ENCODE results near the gene DNMBP. TPM values are rescaled to one million over a fixed set of nuclear protein-coding genes. Genes with fewer than 3 reads are reported as not detected.
"Not testable (repeated sequence)": the region's sequence is repeated elsewhere in the genome, so short reads cannot be mapped to it uniquely, and the experiment has no call there.

The DNMBP gene
- total RNA-seq, 1 donor from 2014 or later = 1.0 TPM

DNA sequence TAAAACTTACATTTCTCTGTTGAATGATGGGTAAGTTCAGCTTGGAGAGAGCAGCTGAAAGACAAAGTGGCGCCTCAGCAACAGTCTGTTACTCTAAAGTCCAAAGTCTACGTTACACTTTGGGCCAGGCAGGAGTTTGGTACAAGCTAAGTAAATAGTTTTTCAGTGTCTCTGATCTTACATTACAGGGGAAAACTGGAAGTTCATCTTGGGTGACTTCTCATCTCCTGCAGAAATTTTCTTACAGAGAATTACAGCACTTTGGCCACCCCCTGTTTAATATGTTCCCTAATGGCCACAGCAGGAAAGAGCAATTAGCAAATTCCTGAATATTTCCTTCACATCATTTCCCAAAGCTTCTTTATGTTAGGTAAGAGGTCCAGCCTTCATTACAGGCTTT is 160.2 kb downstream of the DNMBP start:
- Mint-ChIP-seq H3K27me3 (ENCODE audit: low read depth) (peaks cover 15% of the 10 kb centered on the region), H3K36me3 (ENCODE audit: low read depth) (no peaks in the 10 kb centered on the region), H3K27ac (no peak overlapping the region), H3K9me3 (no peaks in the 10 kb centered on the region), H3K4me1 (ENCODE audit: low read depth) (no peaks in the 10 kb centered on the region), H3K4me3 (ENCODE audit: low read depth) (no peak overlapping the region)
- intact Hi-C loops (cut with micrococcal nuclease) = no loop called here
- DNase-seq (ENCODE audit: low spot score) = no peak

DNA sequence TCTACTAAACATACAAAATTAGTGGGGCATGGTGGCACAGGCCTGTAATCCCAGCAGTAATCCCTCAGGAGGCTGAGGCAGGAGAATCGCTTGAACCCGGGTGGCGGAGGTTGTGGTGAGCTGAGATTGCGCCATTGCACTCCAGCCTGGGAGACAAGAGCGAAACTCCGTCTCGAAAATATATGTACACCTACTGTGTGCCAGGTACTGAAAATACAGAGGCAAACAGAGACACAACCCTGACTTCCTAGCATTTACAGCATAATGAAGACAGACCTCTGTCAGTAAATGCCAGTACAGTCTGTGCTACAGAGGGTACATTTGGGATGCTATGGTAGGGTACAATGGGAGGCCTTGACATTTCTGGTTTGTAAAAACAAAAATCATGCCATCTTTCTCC is 160.7 kb downstream of the DNMBP start:
- H3K27me3 Mint-ChIP-seq (ENCODE audit: low read depth) = peaks cover 18% of the 10 kb centered on the region

DNA sequence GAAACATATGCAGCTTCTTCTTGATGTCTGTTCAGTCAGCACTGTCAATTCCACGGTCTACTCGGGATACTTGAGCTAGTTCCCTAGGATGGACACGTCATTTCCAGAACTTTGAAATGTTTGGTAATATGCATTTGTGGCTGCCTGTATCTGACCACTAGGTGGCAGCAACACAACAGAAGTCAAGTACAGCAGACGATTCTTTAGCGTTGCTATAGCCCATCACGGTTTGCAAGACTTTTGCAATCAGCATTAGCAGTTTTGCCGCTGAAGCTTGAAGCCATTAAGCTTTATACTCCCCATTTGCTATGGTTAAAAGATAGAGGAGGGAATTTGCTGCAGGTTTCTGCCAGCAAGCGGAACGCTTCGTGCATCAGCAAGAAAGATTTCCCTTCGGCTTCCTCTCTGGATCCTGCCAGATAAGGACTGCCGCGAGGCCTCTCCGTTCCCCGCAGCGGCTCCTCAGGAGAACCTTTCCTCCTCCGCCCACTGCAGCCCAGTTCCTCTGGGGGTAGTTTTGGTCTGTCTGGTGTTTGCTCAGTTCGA is 163.8 kb downstream of the DNMBP start:
- Mint-ChIP-seq H3K36me3 (ENCODE audit: low read depth) (no peaks in the 10 kb centered on the region), H3K4me3 (ENCODE audit: low read depth) (no peak overlapping the region), H3K27ac (no peak overlapping the region), H3K4me1 (ENCODE audit: low read depth) (no peaks in the 10 kb centered on the region), H3K27me3 (ENCODE audit: low read depth) (peaks cover 8% of the 10 kb centered on the region), H3K9me3 (no peaks in the 10 kb centered on the region)
- intact Hi-C loops (cut with micrococcal nuclease) = loop anchor here (1.0 kb wide), 3 partner anchors 118 to 200 kb away; no protein-coding TSS in a partner anchor
- DNase-seq (ENCODE audit: low spot score) = peak; percentile 55

More for the DNA sequence above, 160.7 kb downstream of the DNMBP start:
- no peak overlapping the region for H3K27ac Mint-ChIP-seq
- no peak overlapping the region for H3K4me3 Mint-ChIP-seq (ENCODE audit: low read depth)
- DNase-seq (ENCODE audit: low spot score) = no peak
- H3K9me3 Mint-ChIP-seq = no peaks in the 10 kb centered on the region
- intact Hi-C loops (cut with micrococcal nuclease) = no loop called here
- H3K4me1 Mint-ChIP-seq (ENCODE audit: low read depth) = no peaks in the 10 kb centered on the region
- H3K36me3 Mint-ChIP-seq (ENCODE audit: low read depth) = no peaks in the 10 kb centered on the region

DNA sequence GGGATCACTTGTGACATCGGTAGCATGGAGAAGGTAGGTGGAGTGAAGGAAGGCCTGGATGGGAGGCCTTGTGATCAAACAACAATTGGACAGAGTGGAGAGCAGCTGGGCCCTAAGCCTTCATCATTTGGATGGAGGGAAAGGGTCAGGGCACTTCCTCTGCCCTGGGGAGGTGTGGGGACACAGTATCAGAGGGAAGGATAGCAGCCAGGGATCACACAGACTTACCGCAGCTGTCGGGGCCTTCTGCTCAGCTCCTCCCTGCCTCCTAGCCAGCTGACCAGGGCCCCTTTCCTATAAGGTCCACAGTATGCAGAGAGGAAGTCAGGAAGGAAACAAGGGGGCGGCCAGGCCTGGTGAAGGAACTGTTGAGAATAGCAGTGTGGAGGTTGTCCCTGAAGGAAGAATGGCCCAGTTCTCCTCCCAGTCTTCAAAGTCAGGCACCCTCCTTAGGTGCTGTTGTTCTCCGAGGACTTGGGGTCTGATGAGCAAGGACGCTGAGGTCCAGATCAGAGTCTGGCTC is 165.3 kb downstream of the DNMBP start:
- no peak for DNase-seq (ENCODE audit: low spot score)
- H3K27me3 Mint-ChIP-seq (ENCODE audit: low read depth) = peaks cover 5% of the 10 kb centered on the region
- H3K4me3 Mint-ChIP-seq (ENCODE audit: low read depth) = no peak overlapping the region
- no peak overlapping the region for H3K27ac Mint-ChIP-seq
- H3K36me3 Mint-ChIP-seq (ENCODE audit: low read depth) = no peaks in the 10 kb centered on the region
- no peaks in the 10 kb centered on the region for H3K9me3 Mint-ChIP-seq
- H3K4me1 Mint-ChIP-seq (ENCODE audit: low read depth) = no peaks in the 10 kb centered on the region
- intact Hi-C loops (cut with micrococcal nuclease) = no loop called here

DNA sequence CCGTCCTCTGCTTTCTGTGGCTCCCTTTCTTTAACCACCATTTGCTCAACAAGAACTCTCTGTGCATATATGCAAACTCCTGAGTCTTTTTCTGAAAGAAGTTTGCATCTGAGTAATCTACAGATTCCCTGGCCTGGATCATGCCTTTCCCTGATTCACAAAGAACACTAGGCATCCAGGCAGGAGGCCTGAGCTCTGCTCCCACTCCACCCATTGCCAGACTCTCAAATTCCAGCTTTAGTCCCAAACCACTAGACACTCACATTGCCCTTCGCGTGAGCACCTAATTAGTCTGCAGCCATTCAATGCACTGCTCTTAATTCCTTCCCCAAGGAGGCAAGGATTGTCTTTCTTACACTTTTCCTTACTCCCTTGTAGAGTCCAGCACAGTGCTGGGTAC is 166.4 kb downstream of the DNMBP start:
- peaks cover 5% of the 10 kb centered on the region for H3K27me3 Mint-ChIP-seq (ENCODE audit: low read depth)
- intact Hi-C loops (cut with micrococcal nuclease) = no loop called here

DNA sequence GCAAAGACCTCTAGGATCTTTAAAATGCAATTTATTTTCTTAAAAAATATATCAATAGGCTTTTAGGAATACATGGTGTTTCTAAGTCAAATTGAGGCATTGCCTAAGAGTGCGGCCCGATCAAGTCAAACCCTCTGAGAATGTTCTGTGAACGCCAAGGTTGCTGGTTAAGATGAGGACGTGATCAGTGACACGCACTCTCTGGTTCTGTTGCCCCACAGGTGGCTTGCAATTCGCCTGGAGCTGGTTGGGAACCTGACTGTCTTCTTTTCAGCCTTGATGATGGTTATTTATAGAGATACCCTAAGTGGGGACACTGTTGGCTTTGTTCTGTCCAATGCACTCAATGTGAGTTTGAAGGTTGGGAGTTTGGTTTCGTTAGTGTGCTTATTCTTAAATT is 168.0 kb downstream of the DNMBP start:
- Mint-ChIP-seq H3K27me3 (ENCODE audit: low read depth) (peaks cover 5% of the 10 kb centered on the region), H3K36me3 (ENCODE audit: low read depth) (no peaks in the 10 kb centered on the region), H3K9me3 (no peaks in the 10 kb centered on the region), H3K27ac (no peak overlapping the region), H3K4me3 (ENCODE audit: low read depth) (no peak overlapping the region), H3K4me1 (ENCODE audit: low read depth) (no peaks in the 10 kb centered on the region)
- no peak for DNase-seq (ENCODE audit: low spot score)
- intact Hi-C loops (cut with micrococcal nuclease) = no loop called here

More for the DNA sequence above, 166.4 kb downstream of the DNMBP start:
- H3K4me3 Mint-ChIP-seq (ENCODE audit: low read depth) = no peak overlapping the region
- H3K9me3 Mint-ChIP-seq = no peaks in the 10 kb centered on the region
- H3K36me3 Mint-ChIP-seq (ENCODE audit: low read depth) = no peaks in the 10 kb centered on the region
- H3K27ac Mint-ChIP-seq = no peak overlapping the region
- no peaks in the 10 kb centered on the region for H3K4me1 Mint-ChIP-seq (ENCODE audit: low read depth)
- DNase-seq (ENCODE audit: low spot score) = no peak

DNA sequence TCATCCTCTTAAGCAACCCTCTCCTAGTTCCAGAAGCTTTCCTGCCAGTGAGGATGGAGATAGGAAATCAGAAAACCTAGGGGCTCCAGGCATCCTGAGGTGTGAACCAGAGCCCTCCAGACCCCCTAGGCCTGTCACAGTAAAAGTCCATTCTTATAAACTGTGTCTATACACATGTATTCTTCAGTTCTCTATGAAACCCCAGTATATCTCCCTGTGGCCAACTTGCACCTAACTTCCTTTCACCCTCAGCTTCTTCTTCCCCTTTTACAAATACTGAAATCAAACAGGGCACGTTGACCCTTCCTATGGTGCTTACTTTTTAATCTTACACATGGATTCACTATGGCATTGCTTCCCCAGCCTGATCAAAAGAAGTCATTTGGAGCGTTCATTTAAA is 168.9 kb downstream of the DNMBP start:
- H3K27me3 Mint-ChIP-seq (ENCODE audit: low read depth); H3K36me3 Mint-ChIP-seq (ENCODE audit: low read depth); H3K9me3 Mint-ChIP-seq; H3K27ac Mint-ChIP-seq; intact Hi-C loops (cut with micrococcal nuclease); DNase-seq (ENCODE audit: low spot score); H3K4me1 Mint-ChIP-seq (ENCODE audit: low read depth); H3K4me3 Mint-ChIP-seq (ENCODE audit: low read depth): not testable (repeated sequence)

DNA sequence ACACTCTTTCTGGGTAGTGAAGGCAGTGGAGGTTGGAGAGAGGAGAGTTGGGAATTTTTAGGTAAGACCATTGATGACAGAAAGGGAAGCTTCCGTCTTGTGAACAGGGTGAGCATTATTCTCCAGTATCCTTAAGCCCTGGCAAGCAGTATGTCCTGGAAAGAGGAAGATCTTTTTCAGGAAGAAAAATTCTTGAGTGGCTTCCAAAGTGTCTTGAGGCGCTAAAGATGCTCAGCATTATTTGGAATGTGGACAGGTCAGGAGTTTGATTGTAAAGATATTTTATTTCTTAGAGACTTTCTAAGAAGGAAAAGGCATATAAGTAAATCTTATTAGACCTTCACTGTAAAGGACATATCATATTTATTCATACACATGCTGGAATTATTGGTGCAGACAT is 173.0 kb downstream of the DNMBP start:
- H3K4me3 Mint-ChIP-seq (ENCODE audit: low read depth) = no peak overlapping the region
- DNase-seq (ENCODE audit: low spot score) = no peak
- peaks cover 2% of the 10 kb centered on the region for H3K4me1 Mint-ChIP-seq (ENCODE audit: low read depth)
- intact Hi-C loops (cut with micrococcal nuclease) = no loop called here
- H3K9me3 Mint-ChIP-seq = no peaks in the 10 kb centered on the region
- no peaks in the 10 kb centered on the region for H3K36me3 Mint-ChIP-seq (ENCODE audit: low read depth)
- no peaks in the 10 kb centered on the region for H3K27me3 Mint-ChIP-seq (ENCODE audit: low read depth)
- no peak overlapping the region for H3K27ac Mint-ChIP-seq

DNA sequence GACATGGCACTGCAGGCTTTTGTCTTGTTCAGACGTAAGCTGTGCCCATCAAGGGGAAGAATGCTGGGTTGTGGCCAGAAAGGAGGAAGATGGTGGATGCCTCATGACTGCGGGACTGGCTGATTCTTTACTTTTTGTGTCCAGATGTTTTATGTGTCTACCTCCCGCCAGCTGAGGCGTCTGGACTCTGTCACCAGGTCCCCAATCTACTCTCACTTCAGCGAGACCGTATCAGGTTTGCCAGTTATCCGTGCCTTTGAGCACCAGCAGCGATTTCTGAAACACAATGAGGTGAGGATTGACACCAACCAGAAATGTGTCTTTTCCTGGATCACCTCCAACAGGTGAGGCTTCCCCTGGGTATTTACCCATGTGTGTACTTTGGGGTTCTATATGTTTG is 173.8 kb downstream of the DNMBP start:
- peaks cover 2% of the 10 kb centered on the region for H3K4me1 Mint-ChIP-seq (ENCODE audit: low read depth)
- H3K27ac Mint-ChIP-seq = no peak overlapping the region
- H3K9me3 Mint-ChIP-seq = no peaks in the 10 kb centered on the region
- DNase-seq (ENCODE audit: low spot score) = no peak
- no peaks in the 10 kb centered on the region for H3K27me3 Mint-ChIP-seq (ENCODE audit: low read depth)
- intact Hi-C loops (cut with micrococcal nuclease) = no loop called here
- no peak overlapping the region for H3K4me3 Mint-ChIP-seq (ENCODE audit: low read depth)
- H3K36me3 Mint-ChIP-seq (ENCODE audit: low read depth) = no peaks in the 10 kb centered on the region

DNA sequence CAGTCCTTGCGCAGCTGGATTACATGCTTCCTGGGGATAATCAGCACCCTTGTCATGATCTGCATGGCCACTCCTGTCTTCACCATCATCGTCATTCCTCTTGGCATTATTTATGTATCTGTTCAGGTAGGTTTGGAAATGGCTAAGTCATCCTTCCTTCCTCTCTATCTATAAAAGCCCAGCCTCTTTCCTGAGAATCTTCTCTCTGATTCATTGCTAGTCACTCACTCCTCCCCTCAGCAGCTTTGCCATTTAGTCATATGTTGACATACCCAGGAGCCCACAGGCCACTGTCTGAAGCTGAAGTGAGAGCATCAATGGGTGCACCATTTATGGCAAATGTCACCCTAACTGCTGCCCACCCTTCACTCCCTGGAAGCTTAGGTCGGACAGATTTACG is 175.3 kb downstream of the DNMBP start:
- intact Hi-C loops (cut with micrococcal nuclease) = no loop called here
- no peak for DNase-seq (ENCODE audit: low spot score)
- no peaks in the 10 kb centered on the region for H3K36me3 Mint-ChIP-seq (ENCODE audit: low read depth)
- no peak overlapping the region for H3K4me3 Mint-ChIP-seq (ENCODE audit: low read depth)
- H3K27me3 Mint-ChIP-seq (ENCODE audit: low read depth) = no peaks in the 10 kb centered on the region
- H3K27ac Mint-ChIP-seq = no peak overlapping the region
- no peaks in the 10 kb centered on the region for H3K9me3 Mint-ChIP-seq
- peaks cover 2% of the 10 kb centered on the region for H3K4me1 Mint-ChIP-seq (ENCODE audit: low read depth)

DNA sequence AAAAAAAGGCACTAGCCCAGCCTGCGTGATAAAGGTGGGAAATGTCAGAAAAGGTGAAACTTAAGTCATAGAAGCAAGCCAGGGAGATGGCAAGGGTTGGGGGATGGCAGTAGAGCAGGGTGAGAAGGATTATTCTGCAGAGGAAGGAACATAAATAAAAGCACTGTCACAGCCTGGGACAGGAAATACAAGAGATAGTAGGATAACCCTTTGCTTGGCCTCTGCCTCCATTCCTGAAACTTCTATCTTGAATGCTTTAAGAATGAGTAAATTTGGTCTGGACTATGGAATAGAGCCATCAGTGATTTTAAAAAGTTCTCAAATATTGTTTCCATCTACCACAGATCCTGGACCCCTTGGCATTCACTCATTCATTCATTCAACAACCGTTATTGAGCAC is 177.3 kb downstream of the DNMBP start:
- intact Hi-C loops (cut with micrococcal nuclease) = no loop called here
- no peak overlapping the region for H3K27ac Mint-ChIP-seq
- DNase-seq (ENCODE audit: low spot score) = no peak
- no peaks in the 10 kb centered on the region for H3K27me3 Mint-ChIP-seq (ENCODE audit: low read depth)
- H3K9me3 Mint-ChIP-seq = peaks cover 11% of the 10 kb centered on the region
- no peak overlapping the region for H3K4me3 Mint-ChIP-seq (ENCODE audit: low read depth)
- H3K36me3 Mint-ChIP-seq (ENCODE audit: low read depth) = no peaks in the 10 kb centered on the region
- peaks cover 7% of the 10 kb centered on the region for H3K4me1 Mint-ChIP-seq (ENCODE audit: low read depth)

DNA sequence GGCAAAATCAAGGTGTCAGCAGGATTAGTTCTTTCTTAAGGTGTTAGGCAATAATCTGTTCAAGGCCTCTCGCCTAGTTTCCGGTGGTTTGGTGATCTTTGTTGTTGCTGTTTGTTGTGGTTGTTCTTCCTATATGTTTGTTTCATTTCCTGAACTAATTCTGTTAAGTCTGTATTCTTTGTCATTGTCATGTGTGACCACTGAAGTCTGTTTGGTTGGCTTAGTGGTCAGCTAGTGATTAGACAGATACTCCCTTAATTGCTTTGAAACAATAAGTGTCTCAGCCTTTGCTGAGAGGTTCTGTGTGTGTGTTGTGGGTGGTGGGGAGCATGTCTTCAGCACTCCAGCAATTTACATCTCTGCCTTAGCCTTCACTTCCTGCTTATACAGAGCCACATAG is 181.3 kb downstream of the DNMBP start:
- no peaks in the 10 kb centered on the region for H3K36me3 Mint-ChIP-seq (ENCODE audit: low read depth)
- no peaks in the 10 kb centered on the region for H3K27me3 Mint-ChIP-seq (ENCODE audit: low read depth)
- no peak overlapping the region for H3K27ac Mint-ChIP-seq
- H3K4me1 Mint-ChIP-seq (ENCODE audit: low read depth) = peaks cover 7% of the 10 kb centered on the region
- DNase-seq (ENCODE audit: low spot score) = no peak
- H3K9me3 Mint-ChIP-seq = peaks cover 11% of the 10 kb centered on the region
- no peak overlapping the region for H3K4me3 Mint-ChIP-seq (ENCODE audit: low read depth)
- intact Hi-C loops (cut with micrococcal nuclease) = no loop called here

DNA sequence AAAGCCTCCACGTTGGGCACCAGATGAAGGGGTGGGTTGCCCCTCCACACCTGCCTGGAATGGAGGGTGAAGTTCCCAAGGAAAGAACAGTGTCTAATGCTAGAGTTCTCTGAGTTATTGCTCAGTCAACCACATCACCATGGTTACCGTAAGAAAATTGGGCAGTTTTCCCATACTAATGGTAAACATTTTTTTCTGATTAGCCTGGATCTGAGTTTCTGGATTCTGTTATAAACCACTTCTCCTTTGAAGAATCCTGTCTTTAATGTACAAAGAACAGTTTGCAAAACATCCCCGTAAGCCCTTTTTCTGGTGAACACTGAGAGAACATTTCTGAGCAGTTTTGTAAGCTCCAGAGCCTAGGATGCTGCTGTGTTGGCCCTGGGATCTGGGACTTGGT is 181.8 kb downstream of the DNMBP start:
- DNase-seq (ENCODE audit: low spot score) = no peak
- Mint-ChIP-seq H3K9me3 (peaks cover 11% of the 10 kb centered on the region), H3K27ac (no peak overlapping the region), H3K36me3 (ENCODE audit: low read depth) (no peaks in the 10 kb centered on the region), H3K27me3 (ENCODE audit: low read depth) (no peaks in the 10 kb centered on the region), H3K4me1 (ENCODE audit: low read depth) (peaks cover 7% of the 10 kb centered on the region), H3K4me3 (ENCODE audit: low read depth) (no peak overlapping the region)
- intact Hi-C loops (cut with micrococcal nuclease) = no loop called here
